Measurements from ENCODE around the gene SHANK3. TPM values are rescaled to one million over a fixed set of nuclear protein-coding genes. Genes with fewer than 3 reads are reported as not detected.

Gene SHANK3
- total RNA-seq, 6 experiments from 2014 or later, result 9.7 to 16.0 (median 14.8) TPM

- TF ChIP-seq POLR2A (IDR thresholded peaks at IDR 0.05) (no peak), CTCF (IDR thresholded peaks at IDR 0.05) (no peak)
- 100% methylated on average over 1 of the region's 2 CpGs for WGBS (ENCODE audit: insufficient coverage, low coverage, low lambda C conversion rate, missing lambda C conversion rate)
Measured at GRCh38 chr22:50665738-50666137, 6.9 kb upstream of the SHANK3 start.

GRCh38 chr22:50670513-50670912, 2.1 kb upstream of the SHANK3 start:
- Histone ChIP-seq H3K27ac (no peak overlapping the region), H3K36me3 (no peaks in the 10 kb centered on the region), H3K4me3 (no peak overlapping the region), H3K9me3 (no peaks in the 10 kb centered on the region), H3K27me3 (no peaks in the 10 kb centered on the region), H3K4me1 (no peaks in the 10 kb centered on the region)
- TF ChIP-seq POLR2A (IDR thresholded peaks at IDR 0.05), result no peak
- no peak for TF ChIP-seq CTCF (IDR thresholded peaks at IDR 0.05)
- ATAC-seq, result no peak
- no peak for DNase-seq
- intact Hi-C loops (cut with DNase I), result no loop called here
- 48% methylated on average over 4 of the region's 4 CpGs for WGBS (ENCODE audit: insufficient coverage, low coverage, low lambda C conversion rate, missing lambda C conversion rate)

More at GRCh38 chr22:50665738-50666137, 6.9 kb upstream of the SHANK3 start:
- DNase-seq, result no peak
- H3K27me3 ChIP-seq, result no peaks in the 10 kb centered on the region
- H3K36me3 ChIP-seq, result no peaks in the 10 kb centered on the region
- no peaks in the 10 kb centered on the region for H3K4me1 ChIP-seq
- no peak overlapping the region for H3K4me3 ChIP-seq
- intact Hi-C loops (cut with DNase I), result no loop called here
- H3K9me3 ChIP-seq, result no peaks in the 10 kb centered on the region
- no peak for ATAC-seq
- no peak overlapping the region for H3K27ac ChIP-seq

- H3K4me1 ChIP-seq, result no peaks in the 10 kb centered on the region
- no peak overlapping the region for H3K4me3 ChIP-seq
- H3K36me3 ChIP-seq, result no peaks in the 10 kb centered on the region
- 55% methylated on average over 7 of the region's 10 CpGs for WGBS (ENCODE audit: insufficient coverage, low coverage, low lambda C conversion rate, missing lambda C conversion rate)
- no peaks in the 10 kb centered on the region for H3K9me3 ChIP-seq
- no peaks in the 10 kb centered on the region for H3K27me3 ChIP-seq
- ATAC-seq (no peak), DNase-seq (no peak)
- TF ChIP-seq CTCF (IDR thresholded peaks at IDR 0.05) (no peak), POLR2A (IDR thresholded peaks at IDR 0.05) (no peak)
- H3K27ac ChIP-seq, result no peak overlapping the region
- intact Hi-C loops (cut with DNase I), result no loop called here
Measured at GRCh38 chr22:50670914-50671538, 1.6 kb upstream of the SHANK3 start.

GRCh38 chr22:50671641-50672040, 982 bp upstream of the SHANK3 start:
- intact Hi-C loops (cut with DNase I), result no loop called here
- ATAC-seq (peak in 2 of 4 donors; percentile 4 to 5), DNase-seq (no peak)
- H3K4me3 ChIP-seq, result no peak overlapping the region
- H3K9me3 ChIP-seq, result no peaks in the 10 kb centered on the region
- no peaks in the 10 kb centered on the region for H3K27me3 ChIP-seq
- WGBS (ENCODE audit: insufficient coverage, low coverage, low lambda C conversion rate, missing lambda C conversion rate), result 56% methylated on average over 7 of the region's 11 CpGs
- peak overlapping the region in 2 of 3 donors; percentile 55 to 62 for H3K27ac ChIP-seq
- H3K4me1 ChIP-seq, result no peaks in the 10 kb centered on the region
- H3K36me3 ChIP-seq, result no peaks in the 10 kb centered on the region
- TF ChIP-seq POLR2A (IDR thresholded peaks at IDR 0.05) (no peak), CTCF (IDR thresholded peaks at IDR 0.05) (no peak)
